ENCODE results near the gene RBM34.

Gene RBM34

DNA sequence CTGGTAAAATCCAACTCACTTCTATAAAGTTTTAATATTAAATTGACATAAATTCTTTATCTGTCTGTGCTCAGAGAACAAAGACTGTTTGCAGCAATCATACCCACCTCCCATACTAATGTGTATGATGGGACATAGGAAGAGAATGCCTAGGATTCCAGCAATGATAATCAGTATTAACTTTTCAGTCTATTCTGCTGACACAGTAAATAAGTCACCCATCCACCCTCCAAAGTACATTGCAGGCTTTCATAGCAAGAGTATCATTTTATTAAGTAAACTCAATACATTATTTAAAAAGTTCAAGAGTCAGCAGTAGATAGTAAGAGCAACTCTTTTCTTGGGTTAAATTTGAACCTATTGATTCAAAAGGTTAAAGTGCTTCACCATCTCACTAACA is 8.8 kb downstream of the RBM34 start:
- DNase-seq: no peak

DNA sequence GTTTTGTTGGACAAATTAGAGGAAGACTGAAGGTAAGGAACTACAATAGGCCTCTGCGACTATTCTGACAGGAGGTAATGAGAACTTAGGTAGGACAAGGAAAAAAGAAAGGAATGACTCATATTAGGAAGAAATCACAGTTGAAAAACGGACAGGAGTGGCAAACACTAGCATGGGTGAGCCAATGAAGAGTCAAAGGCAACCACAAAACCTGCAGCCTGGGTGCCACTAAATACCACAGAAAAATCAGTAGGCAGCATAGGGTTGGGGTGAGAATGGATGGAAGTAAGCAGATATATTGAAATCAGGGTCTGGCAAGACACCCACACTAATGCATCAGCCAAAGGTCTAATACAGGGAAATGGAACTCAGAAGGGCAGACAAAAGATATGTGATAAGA is 10.0 kb downstream of the RBM34 start:
- DNase-seq: no peak

DNA sequence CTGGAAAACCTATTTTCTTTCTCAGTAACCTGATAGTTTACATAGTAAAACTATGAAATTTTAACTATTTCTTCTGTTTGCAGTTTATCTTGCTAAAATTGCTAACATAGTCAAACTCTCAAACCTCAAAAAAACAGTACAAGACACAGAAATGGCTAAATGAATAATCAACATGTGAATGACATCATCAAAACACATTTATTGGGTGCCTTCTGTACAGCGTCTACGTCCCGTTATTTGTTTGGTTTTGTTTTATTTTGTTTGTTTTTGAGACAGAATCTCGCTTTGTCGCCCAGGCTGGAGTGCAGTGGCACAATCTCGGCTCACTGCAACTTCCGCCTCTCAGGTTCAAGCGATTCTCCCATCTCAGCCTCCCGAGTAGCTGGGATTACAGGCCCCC is 11.2 kb downstream of the RBM34 start:
- DNase-seq: no peak

- no peak for DNase-seq
Observed at GRCh38 chr1:235147269-235147668, 13.8 kb downstream of the RBM34 start.

DNA sequence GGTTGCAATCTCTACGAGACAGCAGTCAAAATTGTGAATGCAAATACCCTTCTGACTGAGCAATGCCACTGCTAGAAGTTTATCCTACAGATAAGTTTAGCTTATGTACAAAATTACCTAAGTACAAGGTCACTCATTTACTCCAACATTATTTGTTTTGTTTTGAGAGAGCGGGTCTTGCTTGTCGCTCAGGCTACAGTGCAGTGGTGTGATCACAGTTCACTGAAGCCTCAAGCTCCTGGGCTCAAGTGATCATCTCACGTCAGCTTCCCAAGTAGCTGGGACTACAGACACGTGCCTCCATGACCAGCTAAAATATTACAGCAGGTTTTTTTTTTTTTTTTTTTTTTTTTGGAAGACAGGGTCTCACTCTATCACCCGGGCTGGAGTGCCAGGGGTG is 15.4 kb downstream of the RBM34 start:
- DNase-seq: no peak

- no peak for DNase-seq
Observed at GRCh38 chr1:235142991-235143390, 18.1 kb downstream of the RBM34 start.

GRCh38 chr1:235139315-235139714 is 21.7 kb downstream of the RBM34 start:
- no peak for DNase-seq

GRCh38 chr1:235138821-235139220 is 22.2 kb downstream of the RBM34 start:
- no peak for DNase-seq

DNA sequence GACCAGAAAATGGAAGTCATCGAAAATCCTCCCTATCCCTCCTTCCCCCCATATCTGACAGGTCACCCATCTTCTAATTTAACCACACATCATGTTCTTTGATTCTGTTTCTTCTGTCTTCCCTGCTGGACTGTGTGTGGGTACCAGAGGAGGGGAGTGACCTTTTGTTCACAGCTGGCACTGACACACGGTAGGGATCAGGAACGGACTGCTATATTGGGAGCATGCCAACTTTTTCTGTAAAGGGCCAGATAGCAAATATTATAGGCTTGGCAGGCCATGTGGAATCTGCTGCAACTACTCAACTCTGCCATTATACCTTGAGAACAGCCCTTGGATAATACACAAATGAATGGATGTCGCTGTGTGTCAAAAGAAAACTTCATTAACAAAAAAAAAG is 24.9 kb downstream of the RBM34 start:
- DNase-seq: no peak

DNA sequence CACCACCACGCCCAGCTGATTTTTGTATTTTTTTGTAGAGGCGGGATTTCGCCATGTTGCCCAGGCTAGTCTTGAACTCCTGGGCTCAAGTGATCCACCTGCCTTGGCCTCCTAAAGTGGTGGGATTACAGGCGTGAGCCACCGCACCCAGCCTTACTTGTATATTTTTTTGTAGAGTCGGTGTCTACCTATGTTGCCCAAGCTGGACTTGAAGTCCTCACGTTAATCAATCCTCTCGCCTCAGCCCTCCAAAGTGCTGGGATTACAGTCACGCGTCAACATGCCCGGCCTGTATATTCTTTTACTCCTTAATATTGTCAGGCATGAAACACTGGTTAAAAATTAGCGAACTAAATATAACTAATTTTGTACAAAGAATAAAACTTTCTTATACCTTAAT is 26.9 kb downstream of the RBM34 start:
- no peak for DNase-seq

DNA sequence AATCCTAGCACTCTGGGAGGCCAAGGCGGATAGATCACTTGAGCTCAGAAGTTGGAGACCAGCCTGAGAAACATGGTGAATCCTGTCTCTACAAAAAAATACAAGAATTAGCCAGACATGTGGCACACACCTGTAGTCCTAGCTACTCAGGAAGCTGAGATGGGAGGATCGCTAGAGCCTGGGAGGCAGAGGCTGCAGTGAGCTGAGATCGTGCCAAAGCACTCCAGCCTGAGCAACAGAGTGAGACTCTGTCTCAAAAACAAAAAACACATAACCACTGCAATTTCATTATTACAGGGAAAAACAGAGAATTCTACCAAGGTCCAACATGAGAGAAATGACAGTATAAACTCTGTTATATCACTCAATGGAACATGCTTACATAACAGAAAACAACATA is 28.0 kb downstream of the RBM34 start:
- no peak for DNase-seq

DNA sequence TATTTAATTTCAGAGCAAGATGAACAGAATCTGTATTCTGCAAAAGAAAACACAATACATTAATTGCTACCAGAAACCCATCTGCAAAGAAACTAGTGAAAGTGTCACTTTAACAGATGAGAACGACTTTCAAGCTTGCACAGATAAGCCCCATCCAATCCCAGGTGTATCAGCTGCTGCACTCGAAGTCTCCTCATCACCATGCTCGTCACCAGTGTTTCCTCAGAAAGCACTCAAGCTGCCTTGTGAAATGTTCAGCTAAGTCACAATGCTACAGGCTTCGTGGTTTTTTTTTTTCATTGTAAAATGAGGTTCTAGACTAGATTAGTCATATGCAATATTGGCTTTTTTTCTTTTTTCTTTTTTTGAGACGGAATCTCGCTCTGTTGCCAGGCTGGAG is 29.1 kb downstream of the RBM34 start:
- no peak for DNase-seq

- DNase-seq: no peak
Observed at GRCh38 chr1:235130766-235131270, 30.2 kb downstream of the RBM34 start.

GRCh38 chr1:235129774-235130570 is 31.1 kb downstream of the RBM34 start:
- DNase-seq: no peak

DNA sequence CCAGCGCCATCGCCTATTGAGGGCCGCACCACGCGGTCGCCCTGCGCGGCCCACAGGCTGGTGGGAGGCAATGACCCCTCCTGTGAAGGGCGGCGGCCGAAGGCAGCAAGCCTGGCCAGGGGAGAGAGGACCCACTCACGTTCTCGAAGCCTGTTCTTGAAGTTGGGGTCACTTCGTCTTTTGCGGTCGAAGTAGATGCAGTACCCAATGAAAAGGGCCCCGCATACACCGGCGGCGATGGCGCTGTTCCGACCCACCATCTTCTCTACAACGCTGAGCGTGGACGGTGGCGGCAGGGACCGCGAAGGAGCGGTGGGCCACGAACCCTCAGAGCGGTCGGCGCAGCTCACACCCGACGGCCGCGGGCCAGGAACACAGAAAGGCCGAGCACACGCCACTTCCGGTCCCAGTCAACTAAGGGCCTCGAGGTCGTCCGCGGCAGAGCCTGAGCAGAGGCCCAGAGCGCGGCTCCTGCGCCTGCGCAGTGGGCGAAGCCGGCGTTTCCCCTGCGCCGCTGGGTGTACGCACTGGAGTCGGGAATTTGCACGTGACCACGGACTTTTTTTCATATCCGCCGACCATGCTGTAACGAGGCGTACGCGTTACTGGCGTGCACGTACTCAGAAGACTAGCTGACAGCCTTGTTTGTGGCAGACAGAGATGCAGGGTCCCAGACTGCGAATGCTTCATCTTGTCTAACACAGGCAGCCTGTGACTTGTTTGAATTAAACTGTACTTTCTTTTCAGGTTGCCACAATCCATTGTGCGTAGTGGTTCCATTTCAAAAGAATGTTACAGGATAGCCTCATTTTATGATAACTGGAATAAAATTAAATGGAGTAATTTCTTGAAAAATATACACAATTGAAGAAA is 32.4 kb downstream of the RBM34 start, which contains the start of gene TOMM20:
TOMM20 (minus strand) TSS at position 382 of the 873 bp plus-strand sequence; CDS start at position 260, 122 bp downstream.
- DNase-seq: peak; percentile 95

DNA sequence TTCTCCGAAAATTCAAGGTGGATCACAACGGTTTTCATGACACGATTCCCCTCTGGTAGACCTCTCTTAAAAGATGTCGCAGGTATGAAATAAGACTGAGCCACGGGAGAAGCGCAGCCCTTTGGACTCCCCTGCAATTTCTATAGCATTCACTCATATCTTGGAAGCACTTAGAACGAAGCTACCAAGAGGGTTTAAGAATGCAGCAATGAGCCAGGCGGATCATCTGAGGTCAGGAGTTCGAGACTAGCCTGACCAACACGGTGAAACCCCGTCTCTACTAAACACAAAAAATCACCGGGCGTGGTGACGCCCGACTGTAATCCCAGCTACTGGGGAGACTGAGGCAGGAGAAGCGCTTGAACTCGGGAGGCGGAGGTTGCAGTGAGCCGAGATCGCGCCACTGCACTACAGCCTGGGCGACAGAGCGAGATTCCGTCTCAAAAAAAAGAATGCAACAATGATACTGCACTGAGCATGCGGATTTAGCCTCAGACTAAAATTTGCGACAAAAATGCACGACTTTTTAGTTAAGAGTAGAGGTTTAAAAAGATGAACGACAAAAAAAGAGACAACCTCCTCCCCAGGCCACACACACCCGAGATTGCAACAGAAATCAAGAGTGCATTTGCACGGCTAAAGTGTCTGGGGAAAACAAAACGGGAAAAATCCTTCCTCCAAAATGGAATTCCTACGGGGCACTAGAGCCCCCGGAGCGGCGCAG is 33.2 kb downstream of the RBM34 start:
- no peak for DNase-seq

DNA sequence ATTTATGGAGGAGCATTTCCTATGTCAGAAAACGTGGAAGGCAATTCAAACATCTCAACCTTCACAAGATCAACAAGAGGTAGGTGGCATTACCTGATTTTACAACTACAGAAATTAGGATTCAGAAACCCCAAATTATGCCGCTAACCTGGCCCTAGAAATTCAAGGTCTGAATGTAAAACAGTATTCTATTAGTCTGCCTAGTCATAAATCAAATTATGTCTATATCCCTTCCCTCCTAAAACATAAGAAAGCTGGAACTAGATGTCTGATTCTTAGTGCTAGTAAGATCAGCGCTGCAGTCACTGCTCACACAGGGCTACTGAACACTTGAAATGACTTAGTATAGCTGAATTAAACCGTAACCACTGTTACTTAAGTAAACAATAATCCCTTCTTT is 33.8 kb downstream of the RBM34 start:
- DNase-seq: no peak

DNA sequence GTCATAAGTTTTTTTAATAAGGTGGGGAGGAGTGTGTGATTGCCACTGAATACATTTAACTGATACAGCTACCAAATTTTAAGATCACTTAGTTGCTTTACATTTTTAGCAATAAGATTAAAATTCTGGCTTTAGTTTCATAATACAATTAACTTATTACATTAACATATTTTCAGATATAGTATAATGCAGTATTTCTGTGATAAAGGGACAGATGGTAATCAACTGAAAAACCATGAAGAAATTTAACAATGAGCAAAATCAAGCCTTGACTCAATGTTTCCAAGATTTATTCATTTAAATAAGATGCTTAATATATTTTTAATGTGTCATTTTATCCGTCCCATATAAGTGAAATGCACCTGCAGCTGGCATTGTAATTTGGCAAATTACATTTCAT is 36.4 kb downstream of the RBM34 start:
- DNase-seq: no peak

DNA sequence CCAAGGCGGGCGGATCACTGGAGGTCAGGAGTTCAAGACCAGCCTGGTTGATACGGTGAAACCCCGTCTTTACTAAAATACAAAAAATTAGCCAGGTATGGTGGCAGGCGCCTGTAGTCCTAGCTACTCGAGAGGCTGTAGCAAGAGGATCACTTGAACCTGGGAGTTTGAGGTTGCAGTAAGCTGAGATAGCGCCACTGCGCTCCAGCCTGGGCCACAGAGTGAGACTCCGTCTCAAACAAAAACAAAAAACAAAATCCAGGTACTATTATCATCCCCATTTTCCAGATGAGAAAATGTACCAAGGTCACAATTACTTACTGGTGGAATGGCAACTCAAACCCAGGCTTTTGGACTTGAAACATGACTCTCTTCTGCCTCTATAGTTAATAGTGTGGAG is 36.9 kb downstream of the RBM34 start:
- DNase-seq: no peak

DNA sequence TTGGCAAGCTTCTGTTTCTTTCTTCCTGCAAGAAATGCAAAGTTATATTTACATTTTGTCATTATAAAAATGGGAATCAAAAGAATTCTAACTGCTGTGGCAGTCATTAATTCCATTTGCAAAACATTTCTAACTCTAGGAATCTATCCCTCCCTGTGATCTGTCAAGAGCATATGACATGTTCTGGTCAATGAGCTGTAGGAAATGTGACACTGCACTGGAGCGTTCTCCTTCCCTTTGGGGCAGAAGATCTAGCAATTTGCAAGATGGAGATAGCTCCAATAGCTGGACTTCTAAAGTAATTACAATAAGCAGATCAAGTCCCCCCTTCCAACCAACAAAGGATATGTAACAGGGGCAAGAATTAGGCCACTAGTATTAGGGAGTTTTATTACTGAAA is 38.7 kb downstream of the RBM34 start:
- DNase-seq: no peak

DNA sequence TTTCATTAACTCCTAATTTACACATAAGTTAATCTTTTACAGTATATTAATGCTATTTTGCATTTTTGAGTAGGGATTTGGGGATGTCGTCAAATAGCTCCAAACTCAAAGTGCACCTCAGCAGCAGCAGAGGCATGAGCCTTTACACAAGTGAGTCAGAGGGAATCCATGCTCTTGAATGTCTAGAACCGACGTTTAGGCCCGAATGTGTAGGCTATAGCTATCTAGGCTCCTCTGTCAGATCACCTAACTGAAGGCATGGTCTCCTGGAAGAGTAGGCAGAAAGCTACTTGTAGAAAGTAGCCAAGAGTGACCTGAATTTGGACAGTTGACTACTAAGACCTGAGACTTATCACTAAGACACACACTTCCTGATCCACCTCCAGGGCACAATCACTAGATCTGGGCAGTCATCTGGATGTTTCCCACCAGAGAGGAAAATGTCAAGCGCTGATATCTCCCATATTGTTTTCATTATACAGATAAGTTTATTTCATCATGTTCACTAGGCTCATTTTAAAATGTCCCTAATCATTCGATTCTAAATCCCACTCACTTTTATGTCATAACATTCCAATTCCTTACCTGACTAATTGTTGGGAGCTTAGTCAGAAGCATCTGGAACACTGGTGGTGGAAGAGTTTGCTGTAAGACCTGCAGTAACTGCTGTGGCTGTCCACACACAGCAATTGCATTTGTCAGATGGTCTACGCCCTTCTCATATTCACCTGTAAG is 47.7 kb downstream of the RBM34 start:
- no peak for DNase-seq
